ENCODE measurements around the gene HOXD1. TPM values are rescaled to one million over a fixed set of nuclear protein-coding genes. Genes with fewer than 3 reads are reported as not detected.

The HOXD1 gene
- total RNA-seq, 1 experiment from 2014 or later: not detected

DNA sequence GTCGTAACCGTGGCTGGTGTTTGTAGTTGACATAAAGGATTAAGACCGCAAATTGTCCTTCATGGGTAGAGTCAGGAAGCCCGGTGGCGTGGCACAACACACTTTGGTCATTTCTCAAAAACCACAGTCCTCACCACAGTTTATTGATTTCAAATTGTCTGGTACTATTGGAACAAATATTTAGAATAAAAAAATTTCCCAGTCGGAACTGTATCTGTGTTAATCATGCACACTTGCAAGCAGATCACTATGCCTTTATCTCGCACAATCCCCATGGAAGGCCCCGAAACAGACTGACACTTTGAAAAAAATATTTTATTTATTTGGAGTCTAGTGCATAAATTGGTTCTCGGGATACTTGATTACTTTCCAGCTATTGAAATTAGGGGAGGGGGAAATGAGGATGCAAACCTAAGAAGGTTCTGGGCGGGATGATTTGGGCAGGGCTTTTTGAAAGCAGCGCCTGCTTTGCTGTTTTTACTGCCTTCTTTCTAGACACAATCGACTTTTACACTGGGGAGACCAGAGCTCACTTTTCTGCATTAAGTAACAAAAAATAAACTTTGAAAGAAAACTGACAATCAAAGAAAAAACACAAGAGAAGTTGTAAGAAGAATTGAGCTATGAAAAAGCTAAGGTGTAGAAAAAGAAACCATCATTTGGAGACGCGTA lies 15.4 kb upstream of the HOXD1 start:
- H3K56ac ChIP-seq (ENCODE audit: insufficient read length, low read depth, low read length): no peak overlapping the region
- no peak overlapping the region for H2AFZ ChIP-seq (ENCODE audit: low read length)
- H2BK5ac ChIP-seq (ENCODE audit: insufficient read length, low read length): no peak overlapping the region
- no peak overlapping the region for H2AK5ac ChIP-seq (ENCODE audit: insufficient read length, low read length)
- no peaks in the 10 kb centered on the region for H3K79me1 ChIP-seq (ENCODE audit: insufficient read depth, low read depth, low read length, poor library complexity, severe bottlenecking)
- no peaks in the 10 kb centered on the region for H4K20me1 ChIP-seq (ENCODE audit: control insufficient read depth, insufficient read depth, insufficient read length)
- H3K23ac ChIP-seq (ENCODE audit: insufficient read length, low read depth, low read length): no peak overlapping the region
- H2BK15ac ChIP-seq (ENCODE audit: low read depth, low read length): no peak overlapping the region
- no peaks in the 10 kb centered on the region for H3K9me3 ChIP-seq (ENCODE audit: control insufficient read depth, low read depth, low read length)
- H3K9ac ChIP-seq (ENCODE audit: extremely low read depth, insufficient read length, low read length): no peak overlapping the region
- H4K5ac ChIP-seq (ENCODE audit: insufficient read length, low read depth, low read length): no peak overlapping the region
- Mint-ChIP-seq H3K36me3 (ENCODE audit: insufficient read depth in 1 of 3, low read depth in 3 of 3) (peaks cover 0 to 6% (median 0%) of the 10 kb centered on the region in 3 experiments; a peak in 2 of 7 replicates), H3K9me3 (peaks cover 3 to 18% of the 10 kb centered on the region in 2 experiments), H3K27ac (no peak overlapping the region; a peak in 1 of 7 replicates), H3K27me3 (ENCODE audit: low read depth) (peaks cover 100% of the 10 kb centered on the region), H3K4me3 (peak overlapping the region in 1 of 2 experiments; percentile 56; a peak in 2 of 5 replicates), H3K4me1 (peaks cover 30 to 44% of the 10 kb centered on the region in 2 experiments)
- H3K27ac ChIP-seq (ENCODE audit: insufficient read length, low read depth, low read length): no peak overlapping the region
- no peaks in the 10 kb centered on the region for H3K79me2 ChIP-seq (ENCODE audit: insufficient read depth, low read length)
- no peak overlapping the region for H3K4me2 ChIP-seq (ENCODE audit: insufficient read depth, insufficient read length, low read length)
- no peak overlapping the region for H4K91ac ChIP-seq (ENCODE audit: insufficient read length, low read depth, low read length)
- no peak overlapping the region for H4K8ac ChIP-seq (replicated peaks; ENCODE audit: insufficient read length, low read depth, low read length)
- no peak overlapping the region for H2BK20ac ChIP-seq (ENCODE audit: low read depth, low read length, poor library complexity, severe bottlenecking)
- no peak overlapping the region for H2BK12ac ChIP-seq (ENCODE audit: insufficient read length, low read depth, low read length)
- no peak overlapping the region for H2BK120ac ChIP-seq (ENCODE audit: low read depth, low read length, poor library complexity, severe bottlenecking)
- no peaks in the 10 kb centered on the region for H3K23me2 ChIP-seq (ENCODE audit: insufficient read length, low read depth, low read length, poor library complexity, severe bottlenecking)
- DNase-seq: no peak
- no peaks in the 10 kb centered on the region for H3K4me1 ChIP-seq (ENCODE audit: insufficient read depth, low read length)
- H3K14ac ChIP-seq (ENCODE audit: insufficient read depth, low read length): no peak overlapping the region
- TF ChIP-seq, protein P1, sequence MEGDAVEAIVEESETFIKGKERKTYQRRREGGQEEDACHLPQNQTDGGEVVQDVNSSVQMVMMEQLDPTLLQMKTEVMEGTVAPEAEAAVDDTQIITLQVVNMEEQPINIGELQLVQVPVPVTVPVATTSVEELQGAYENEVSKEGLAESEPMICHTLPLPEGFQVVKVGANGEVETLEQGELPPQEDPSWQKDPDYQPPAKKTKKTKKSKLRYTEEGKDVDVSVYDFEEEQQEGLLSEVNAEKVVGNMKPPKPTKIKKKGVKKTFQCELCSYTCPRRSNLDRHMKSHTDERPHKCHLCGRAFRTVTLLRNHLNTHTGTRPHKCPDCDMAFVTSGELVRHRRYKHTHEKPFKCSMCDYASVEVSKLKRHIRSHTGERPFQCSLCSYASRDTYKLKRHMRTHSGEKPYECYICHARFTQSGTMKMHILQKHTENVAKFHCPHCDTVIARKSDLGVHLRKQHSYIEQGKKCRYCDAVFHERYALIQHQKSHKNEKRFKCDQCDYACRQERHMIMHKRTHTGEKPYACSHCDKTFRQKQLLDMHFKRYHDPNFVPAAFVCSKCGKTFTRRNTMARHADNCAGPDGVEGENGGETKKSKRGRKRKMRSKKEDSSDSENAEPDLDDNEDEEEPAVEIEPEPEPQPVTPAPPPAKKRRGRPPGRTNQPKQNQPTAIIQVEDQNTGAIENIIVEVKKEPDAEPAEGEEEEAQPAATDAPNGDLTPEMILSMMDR (conservative IDR thresholded peaks at IDR 0.05): no peak
- no peak overlapping the region for H3T11ph ChIP-seq (ENCODE audit: low read length)
- no peak overlapping the region for H3K4ac ChIP-seq (ENCODE audit: low read depth, low read length)
- WGBS (ENCODE audit: extremely low coverage, insufficient read length, low lambda C conversion rate): no CpG with 5 or more reads among the region's 14 CpGs
- no peak overlapping the region for H3K18ac ChIP-seq (ENCODE audit: insufficient read length, low read depth, low read length)
- peaks cover 98% of the 10 kb centered on the region for H3K27me3 ChIP-seq (ENCODE audit: insufficient read depth, low read length)
